Liver (tissue), 9 donors: ENCODE results near the gene SFXN5. TPM values are rescaled to one million over a fixed set of nuclear protein-coding genes. Genes with fewer than 3 reads are reported as not detected.

Experiments used
- DNase-seq: peaks from one replicate; pipeline ENCODE4 v3.0.0-alpha.2; 2017; ENCODE audit warnings: low spot score
- H3K27ac ChIP-seq, 2 donors: one replicate each; pipeline ENCODE4 v1.7.0; 2013; ENCODE audit warnings: inconsistent platforms in 2 of 2, low read length in 2 of 2, control low read depth in 1 of 2, low read depth in 1 of 2, mild to moderate bottlenecking in 1 of 2
- H3K27me3 ChIP-seq, 4 donors: one replicate each; pipeline versions ENCODE4 v1.6.1 to v1.7.0; 2013; ENCODE audit warnings: low read length in 3 of 4, inconsistent platforms in 1 of 4, mild to moderate bottlenecking in 1 of 4, moderate library complexity in 1 of 4; ENCODE audit not compliant: control insufficient read depth in 4 of 4, insufficient read depth in 4 of 4
- H3K36me3 ChIP-seq, 4 donors: one replicate each; pipeline versions ENCODE4 v1.6.1 to v1.7.0; 2013; ENCODE audit warnings: low read length in 3 of 4, mild to moderate bottlenecking in 3 of 4, low read depth in 1 of 4, moderate library complexity in 1 of 4; ENCODE audit not compliant: control insufficient read depth in 4 of 4, insufficient read depth in 3 of 4
- H3K4me1 ChIP-seq, 4 donors: one replicate each; pipeline versions ENCODE4 v1.6.1 to v1.7.0; 2013; ENCODE audit warnings: low read length in 3 of 4, mild to moderate bottlenecking in 3 of 4, moderate library complexity in 1 of 4; ENCODE audit not compliant: control insufficient read depth in 4 of 4, insufficient read depth in 4 of 4
- H3K4me3 ChIP-seq, 3 donors: one replicate each; pipeline versions ENCODE4 v1.6.1 to v1.7.0; 2013; ENCODE audit warnings: low read length in 3 of 3, control low read depth in 1 of 3, low read depth in 1 of 3, mild to moderate bottlenecking in 1 of 3
- H3K9ac ChIP-seq, 2 donors: one replicate each; pipeline ENCODE4 v1.7.0; 2013; ENCODE audit warnings: low read length in 2 of 2, mild to moderate bottlenecking in 2 of 2, moderate library complexity in 2 of 2, control low read depth in 1 of 2, low read depth in 1 of 2
- H3K9me3 ChIP-seq, 4 donors: one replicate each; pipeline versions ENCODE4 v1.6.1 to v1.7.0; 2013; ENCODE audit warnings: low read length in 3 of 4; ENCODE audit not compliant: control insufficient read depth in 4 of 4
- ATF3 ChIP-seq: IDR thresholded peaks from 2 replicates; pipeline ENCODE4 v1.6.1; 2016; ENCODE audit warnings: antibody characterized with exemption
- CTCF ChIP-seq: fragments of 150-350 bp; IDR thresholded peaks from 2 replicates; pipeline ENCODE4 v1.5.1; 2017; ENCODE audit warnings: improper control_type of control experiment, low read depth, low read length; ENCODE audit not compliant: missing input control
- EGR1 ChIP-seq, 2 donors: IDR thresholded peaks; 2 replicates each; pipeline ENCODE4 v1.6.1; 2016 to 2018; ENCODE audit warnings: antibody characterized with exemption in 2 of 2, low read depth in 2 of 2
- FOXA1 ChIP-seq: IDR thresholded peaks from 2 replicates; pipeline ENCODE4 v1.6.1; 2016; ENCODE audit warnings: antibody characterized with exemption
- FOXA2 ChIP-seq: IDR thresholded peaks from 2 replicates; pipeline ENCODE4 v1.6.1; 2016; ENCODE audit warnings: antibody characterized with exemption
- GABPA ChIP-seq, 2 donors: IDR thresholded peaks in 1 of 2; conservative IDR thresholded peaks in 1 of 2; 2 replicates each; pipeline ENCODE4 v1.6.1; 2016; ENCODE audit warnings: antibody characterized with exemption in 2 of 2, mild to moderate bottlenecking in 1 of 2, moderate library complexity in 1 of 2
- HNF4A ChIP-seq, 2 donors: conservative IDR thresholded peaks; 2 replicates each; pipeline ENCODE4 v1.6.1; 2016; ENCODE audit warnings: antibody characterized with exemption in 2 of 2, mild to moderate bottlenecking in 2 of 2
- HNF4G ChIP-seq: IDR thresholded peaks from 2 replicates; pipeline ENCODE4 v1.6.1; 2016; ENCODE audit warnings: antibody characterized with exemption
- JUND ChIP-seq, 2 donors: IDR thresholded peaks; 2 replicates each; pipeline ENCODE4 v1.6.1; 2016; ENCODE audit warnings: antibody characterized with exemption in 2 of 2
- MAX ChIP-seq: IDR thresholded peaks from 2 replicates; pipeline ENCODE4 v1.6.1; 2016; ENCODE audit warnings: antibody characterized with exemption
- NR2F2 ChIP-seq: IDR thresholded peaks from 2 replicates; pipeline ENCODE4 v1.6.1; 2016; ENCODE audit warnings: antibody characterized with exemption
- RAD21 ChIP-seq, 2 donors: IDR thresholded peaks; 2 replicates each; pipeline ENCODE4 v1.6.1; 2016; ENCODE audit warnings: antibody characterized with exemption in 2 of 2, mild to moderate bottlenecking in 2 of 2
- REST ChIP-seq: IDR thresholded peaks from 2 replicates; pipeline ENCODE4 v1.6.1; 2016; ENCODE audit warnings: antibody characterized with exemption, mild to moderate bottlenecking
- RXRA ChIP-seq, 2 donors: IDR thresholded peaks; 2 replicates each; pipeline ENCODE4 v1.6.1; 2017 to 2018; ENCODE audit warnings: antibody characterized with exemption in 2 of 2, mild to moderate bottlenecking in 1 of 2
- SP1 ChIP-seq: IDR thresholded peaks from 2 replicates; pipeline ENCODE4 v1.6.1; 2018; ENCODE audit warnings: antibody characterized with exemption, mild to moderate bottlenecking
- TAF1 ChIP-seq: conservative IDR thresholded peaks from 2 replicates; pipeline ENCODE4 v1.6.1; 2016; ENCODE audit warnings: antibody characterized with exemption, mild to moderate bottlenecking
- YY1 ChIP-seq: IDR thresholded peaks from 2 replicates; pipeline ENCODE4 v1.6.1; 2016; ENCODE audit warnings: antibody characterized with exemption, mild to moderate bottlenecking
- ZBTB33 ChIP-seq: IDR thresholded peaks from 2 replicates; pipeline ENCODE4 v1.6.1; 2016; ENCODE audit warnings: antibody characterized with exemption
- WGBS: extraction: QIAGEN DNeasy Blood & Tissue Kit; methylation state at CpG from one replicate; pipeline ENCODE4 v1.1.7; 2013; 5-methylcytosine and 5-hydroxymethylcytosine counted together
- polyA plus RNA-seq, 2 donors: library from polyadenylated mRNA; stranded (reverse) in 1 of 2; unstranded in 1 of 2; fragments of 200-250 nt in 1 of 2; fragments of >200 nt in 1 of 2; fragmentation: Nextera tagmentation in 1 of 2; extraction: Ambion mirVana in 1 of 2; gene quantifications; one replicate each; pipeline versions ENCODE4 v1.2.1 to v1.2.3, GENCODE V29; 2013 to 2015
- total RNA-seq, 2 donors: library from RNA; depleted of rRNA; stranded (reverse); fragments of >200 nt; gene quantifications; one replicate each; pipeline ENCODE4 v1.2.3, GENCODE V29; 2014
- donor health status: healthy.
- donor health status: healthy.
- donor health status: healthy.
- donor health status: healthy.
- donor health status: healthy.

SFXN5 gene
- total and polyA plus RNA-seq, 4 donors, result 23.3 to 58.2 (median 29.5) TPM

- Histone ChIP-seq H3K27me3 (no peaks in the 10 kb centered on the region), H3K27ac (no peak overlapping the region), H3K9ac (no peak overlapping the region), H3K36me3 (no peaks in the 10 kb centered on the region), H3K4me3 (no peak overlapping the region), H3K4me1 (peaks cover 2 to 13% (median 11%) of the 10 kb centered on the region in 4 donors), H3K9me3 (no peaks in the 10 kb centered on the region)
- TF ChIP-seq FOXA2, result no peak
- TF ChIP-seq SP1, result no peak
- no peak for TF ChIP-seq ZBTB33
- no peak for TF ChIP-seq ATF3
- no peak for TF ChIP-seq REST
- TF ChIP-seq JUND (IDR thresholded peaks at IDR 0.05), result no peak
- TF ChIP-seq HNF4G, result no peak
- TF ChIP-seq RXRA (IDR thresholded peaks at IDR 0.05), result no peak
- TF ChIP-seq YY1, result no peak
- no peak for TF ChIP-seq EGR1 (IDR thresholded peaks at IDR 0.05; ENCODE audit: low read depth in 2 of 2)
- TF ChIP-seq RAD21 (IDR thresholded peaks at IDR 0.05), result no peak
- TF ChIP-seq FOXA1, result no peak
- no peak for TF ChIP-seq HNF4A (conservative IDR thresholded peaks at IDR 0.05)
- no peak for TF ChIP-seq MAX
- TF ChIP-seq CTCF, result no peak
- no peak for TF ChIP-seq NR2F2
- TF ChIP-seq GABPA (IDR thresholded peaks at IDR 0.05 in 1 of 2, conservative IDR thresholded peaks at IDR 0.05 in 1 of 2), result no peak
- TF ChIP-seq TAF1, result no peak
- DNase-seq, result no peak
- WGBS, result 92% methylated on average over 5 of the region's 5 CpGs
Observed at GRCh38 chr2:73109431-73110167, 38.1 kb upstream of the SFXN5 start.
